ENCODE measurements around the gene MAGI3.

The MAGI3 gene

DNA sequence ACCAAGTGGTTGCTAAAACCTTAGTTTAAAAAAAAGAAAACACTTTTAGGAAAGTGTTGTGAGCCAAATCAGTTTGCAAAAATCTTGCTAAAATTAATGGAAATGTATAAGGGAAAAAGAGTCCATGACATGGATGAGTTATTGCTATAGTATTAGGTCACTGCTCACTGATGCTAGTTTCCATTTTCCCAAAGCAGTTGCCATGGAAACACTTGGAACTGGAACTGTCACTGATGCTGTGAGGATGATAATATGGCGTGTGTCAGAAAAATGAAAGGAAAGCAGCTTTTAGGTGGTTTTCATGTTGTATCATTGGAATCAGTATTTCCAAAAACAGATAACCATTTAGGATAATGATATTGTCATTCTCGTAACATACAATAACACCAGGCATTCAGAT is 264.6 kb downstream of the MAGI3 start:
- no peak for DNase-seq (ENCODE audit: low read depth, low spot score)

DNA sequence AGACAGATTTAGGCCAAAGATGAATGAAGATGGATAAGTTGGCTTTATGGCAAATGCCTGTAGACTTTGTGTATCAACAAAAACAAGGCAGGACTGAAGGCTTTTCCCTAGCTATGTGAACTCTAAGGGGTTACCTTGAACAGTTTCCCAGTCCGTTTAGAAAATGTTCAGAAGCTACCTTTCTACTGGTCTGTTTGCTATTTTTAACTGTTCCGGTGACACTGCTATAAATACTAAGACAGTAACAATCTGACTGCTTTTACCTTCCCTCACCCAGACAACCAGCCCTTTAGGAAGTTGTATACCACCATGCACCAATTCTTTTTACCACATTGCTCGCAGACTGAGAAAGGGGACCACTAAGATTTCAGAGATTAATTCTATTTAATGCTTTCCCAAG is 266.8 kb downstream of the MAGI3 start:
- no peak for DNase-seq (ENCODE audit: low read depth, low spot score)

GRCh38 chr1:113657556-113658063 is 267.3 kb downstream of the MAGI3 start:
- no peak for DNase-seq (ENCODE audit: low read depth, low spot score)

GRCh38 chr1:113659035-113659434 is 268.7 kb downstream of the MAGI3 start:
- no peak for DNase-seq (ENCODE audit: low read depth, low spot score)

DNA sequence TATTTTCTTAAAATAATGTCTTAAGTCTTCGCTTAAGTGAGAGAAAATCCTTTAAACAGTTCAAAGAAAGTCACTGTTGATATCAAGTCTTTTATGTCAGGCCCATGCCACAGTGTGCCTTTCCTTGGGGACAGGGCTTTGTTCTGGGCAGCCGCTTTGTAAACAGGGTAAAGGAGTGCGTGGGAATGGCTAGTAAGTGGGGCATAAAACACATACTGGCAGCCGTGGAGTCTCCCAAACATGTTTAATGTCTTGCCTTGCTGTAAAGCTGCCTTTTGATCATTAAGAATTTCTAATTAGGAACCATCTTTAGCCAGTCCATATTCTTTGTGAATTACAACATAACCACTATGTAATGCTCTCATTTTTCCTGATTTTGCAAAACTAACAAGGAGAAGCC is 269.2 kb downstream of the MAGI3 start:
- no peak for DNase-seq (ENCODE audit: low read depth, low spot score)

- no peak for DNase-seq (ENCODE audit: low read depth, low spot score)
Observed at GRCh38 chr1:113660088-113660487, 269.8 kb downstream of the MAGI3 start.

DNA sequence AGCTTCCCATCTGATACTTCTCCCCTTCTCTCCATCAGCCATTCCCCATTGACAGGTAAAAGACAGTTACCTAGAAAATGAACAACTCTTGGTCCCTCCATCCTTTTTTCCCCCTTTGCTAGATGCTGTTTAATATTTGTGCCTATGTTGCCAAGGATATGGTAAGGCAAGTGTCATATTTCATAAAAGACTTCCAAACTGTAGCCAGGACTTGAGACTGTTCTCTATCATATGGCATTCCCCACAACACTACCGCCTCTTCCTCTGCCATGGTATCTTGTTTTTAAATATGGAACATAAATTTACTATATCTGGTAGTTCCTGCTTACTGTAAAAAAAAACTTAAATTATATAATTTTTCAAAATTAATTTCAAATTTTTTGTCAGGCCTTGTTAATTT is 271.8 kb downstream of the MAGI3 start:
- DNase-seq (ENCODE audit: low read depth, low spot score) = no peak

GRCh38 chr1:113663165-113663951 is 273.0 kb downstream of the MAGI3 start:
- DNase-seq (ENCODE audit: low read depth, low spot score) = no peak

- DNase-seq (ENCODE audit: low read depth, low spot score) = no peak
Observed at GRCh38 chr1:113665071-113665470, 274.8 kb downstream of the MAGI3 start.

GRCh38 chr1:113666126-113666525 is 275.8 kb downstream of the MAGI3 start:
- DNase-seq (ENCODE audit: low read depth, low spot score) = no peak

GRCh38 chr1:113669988-113670387 is 279.7 kb downstream of the MAGI3 start:
- DNase-seq (ENCODE audit: low read depth, low spot score) = no peak

- no peak for DNase-seq (ENCODE audit: low read depth, low spot score)
Observed at GRCh38 chr1:113670650-113671049, 280.3 kb downstream of the MAGI3 start.

- no peak for DNase-seq (ENCODE audit: low read depth, low spot score)
Observed at GRCh38 chr1:113672491-113672890, 282.2 kb downstream of the MAGI3 start.

GRCh38 chr1:113674591-113674990 is 284.3 kb downstream of the MAGI3 start:
- no peak for DNase-seq (ENCODE audit: low read depth, low spot score)

GRCh38 chr1:113675302-113675701 is 285.0 kb downstream of the MAGI3 start:
- DNase-seq (ENCODE audit: low read depth, low spot score) = no peak

GRCh38 chr1:113676524-113676923 is 286.2 kb downstream of the MAGI3 start:
- no peak for DNase-seq (ENCODE audit: low read depth, low spot score)

- DNase-seq (ENCODE audit: low read depth, low spot score) = no peak
Observed at GRCh38 chr1:113677250-113678158, 287.2 kb downstream of the MAGI3 start.

DNA sequence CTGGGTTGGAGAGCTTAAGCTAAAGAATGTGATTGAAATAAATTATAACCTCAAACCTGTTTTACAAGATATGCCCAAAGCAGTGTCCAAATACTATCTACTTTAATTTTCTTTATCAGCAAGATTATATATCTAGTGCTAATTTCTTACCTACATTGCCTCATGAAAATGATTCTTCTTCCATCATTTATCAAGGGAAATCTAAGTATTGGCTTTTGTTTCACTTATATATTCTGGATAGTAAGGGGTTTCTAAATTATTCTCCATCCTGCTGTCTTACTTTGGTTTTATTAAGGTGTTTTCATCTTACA is 287.8 kb downstream of the MAGI3 start:
- no peak for DNase-seq (ENCODE audit: low read depth, low spot score)

DNA sequence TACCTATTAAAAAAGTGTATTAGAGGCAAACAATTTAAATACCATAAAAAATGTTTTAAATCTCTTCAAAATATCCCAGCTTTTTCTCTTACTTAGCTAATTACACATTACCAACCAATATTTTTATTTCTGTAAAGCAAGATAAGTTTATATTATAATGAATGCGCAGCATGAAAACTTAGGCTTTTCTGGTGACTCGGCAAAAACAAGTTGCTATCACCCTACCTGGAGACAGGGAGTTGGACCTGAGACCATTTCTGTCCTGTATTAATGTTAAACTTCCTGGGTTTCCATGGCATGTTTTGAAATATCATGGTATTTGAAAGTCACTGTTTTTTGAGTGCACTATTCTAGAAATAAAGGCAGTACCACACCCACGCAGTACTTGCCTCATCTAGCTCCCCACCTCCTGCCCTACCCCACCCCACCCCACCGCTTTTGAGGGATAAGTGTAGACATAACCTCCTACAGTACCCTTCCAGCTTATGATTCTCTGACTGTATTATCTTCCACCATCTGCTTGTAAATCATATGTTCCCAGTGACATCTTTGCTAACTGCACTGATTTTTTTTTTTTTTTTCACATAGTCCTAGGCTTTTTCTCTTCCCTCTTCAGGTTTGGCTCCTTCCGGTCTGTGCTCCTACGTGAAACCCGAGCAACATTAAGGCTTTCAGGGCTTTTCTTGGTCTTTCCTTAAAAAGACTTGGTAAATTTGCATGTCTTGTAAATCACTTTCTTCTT is 291.5 kb downstream of the MAGI3 start:
- no peak for DNase-seq (ENCODE audit: low read depth, low spot score)

DNA sequence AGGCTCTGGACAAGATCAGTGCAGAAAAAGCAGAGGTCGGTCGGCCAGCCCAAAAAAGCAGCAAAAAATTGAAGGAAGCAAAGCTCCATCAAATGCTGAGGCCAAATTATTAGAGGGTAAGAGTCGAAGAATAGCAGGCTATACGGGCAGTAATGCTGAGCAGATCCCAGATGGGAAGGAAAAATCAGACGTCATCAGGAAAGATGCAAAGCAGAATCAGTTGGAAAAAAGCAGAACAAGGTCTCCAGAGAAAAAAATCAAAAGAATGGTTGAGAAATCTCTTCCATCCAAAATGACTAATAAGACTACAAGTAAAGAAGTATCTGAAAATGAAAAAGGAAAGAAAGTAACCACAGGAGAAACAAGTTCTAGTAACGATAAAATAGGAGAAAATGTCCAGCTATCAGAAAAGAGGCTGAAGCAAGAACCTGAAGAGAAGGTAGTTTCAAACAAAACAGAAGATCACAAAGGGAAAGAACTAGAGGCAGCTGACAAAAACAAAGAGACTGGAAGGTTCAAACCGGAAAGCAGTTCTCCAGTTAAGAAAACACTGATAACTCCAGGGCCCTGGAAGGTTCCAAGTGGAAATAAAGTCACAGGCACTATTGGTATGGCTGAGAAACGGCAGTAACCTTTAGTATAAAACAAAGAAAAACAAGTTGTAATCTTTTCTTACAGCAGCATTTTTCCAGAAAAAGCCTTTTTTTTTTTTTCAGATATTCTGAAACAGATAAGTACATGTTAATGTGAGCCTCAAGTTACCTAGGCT is 293.3 kb downstream of the MAGI3 start:
- DNase-seq (ENCODE audit: low read depth, low spot score) = no peak

DNA sequence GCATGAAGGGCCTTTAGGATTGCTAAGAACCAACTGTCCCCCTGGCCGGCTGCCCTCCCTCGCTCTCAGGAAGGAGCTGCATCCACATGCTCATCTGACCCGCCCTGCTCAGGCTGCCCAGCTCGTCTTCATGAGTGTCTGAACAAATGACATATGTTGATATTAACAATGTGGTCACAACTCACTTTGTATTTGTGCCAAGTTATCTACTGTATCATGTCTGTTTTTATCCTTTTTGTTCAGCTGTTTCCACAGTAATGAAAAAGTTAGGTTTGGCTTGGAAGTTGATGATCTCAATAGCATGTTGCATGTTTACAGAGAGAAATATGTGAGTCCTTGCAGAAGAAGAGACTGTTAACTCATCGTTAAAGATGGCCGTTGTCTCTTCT is 293.8 kb downstream of the MAGI3 start:
- DNase-seq (ENCODE audit: low read depth, low spot score) = no peak

Data from brain pericyte (primary cell).